ENCODE results near the gene DNM3. TPM values are rescaled to one million over a fixed set of nuclear protein-coding genes. Genes with fewer than 3 reads are reported as not detected.

Gene DNM3
- total and polyA plus RNA-seq, 9 of the 15 experiments (the other 6 are each of a cell fraction or from before 2014, with no cell fraction given): 0.08 to 0.36 (median 0.22) TPM; not detected in 1

DNA sequence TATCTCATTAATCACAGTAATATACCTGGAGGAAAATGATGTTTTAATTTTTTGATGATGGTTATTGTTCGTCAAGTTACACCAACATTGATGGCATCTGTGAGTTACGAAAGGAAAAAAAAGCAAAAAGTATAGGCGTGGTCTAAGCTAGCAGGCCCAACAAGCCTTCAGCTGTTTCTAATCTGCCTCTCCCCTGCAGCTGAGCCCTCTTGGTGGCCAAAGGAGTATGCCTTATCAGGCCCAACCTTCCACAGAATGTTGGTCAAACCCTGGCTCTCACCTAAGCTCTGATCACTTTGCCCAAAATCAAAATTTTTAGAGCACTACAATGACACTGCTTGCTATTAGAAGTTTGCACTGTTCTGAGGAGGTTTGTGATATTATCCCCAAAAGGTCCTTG lies 584.0 kb downstream of the DNM3 start (continued):
- TF ChIP-seq, protein P1, sequence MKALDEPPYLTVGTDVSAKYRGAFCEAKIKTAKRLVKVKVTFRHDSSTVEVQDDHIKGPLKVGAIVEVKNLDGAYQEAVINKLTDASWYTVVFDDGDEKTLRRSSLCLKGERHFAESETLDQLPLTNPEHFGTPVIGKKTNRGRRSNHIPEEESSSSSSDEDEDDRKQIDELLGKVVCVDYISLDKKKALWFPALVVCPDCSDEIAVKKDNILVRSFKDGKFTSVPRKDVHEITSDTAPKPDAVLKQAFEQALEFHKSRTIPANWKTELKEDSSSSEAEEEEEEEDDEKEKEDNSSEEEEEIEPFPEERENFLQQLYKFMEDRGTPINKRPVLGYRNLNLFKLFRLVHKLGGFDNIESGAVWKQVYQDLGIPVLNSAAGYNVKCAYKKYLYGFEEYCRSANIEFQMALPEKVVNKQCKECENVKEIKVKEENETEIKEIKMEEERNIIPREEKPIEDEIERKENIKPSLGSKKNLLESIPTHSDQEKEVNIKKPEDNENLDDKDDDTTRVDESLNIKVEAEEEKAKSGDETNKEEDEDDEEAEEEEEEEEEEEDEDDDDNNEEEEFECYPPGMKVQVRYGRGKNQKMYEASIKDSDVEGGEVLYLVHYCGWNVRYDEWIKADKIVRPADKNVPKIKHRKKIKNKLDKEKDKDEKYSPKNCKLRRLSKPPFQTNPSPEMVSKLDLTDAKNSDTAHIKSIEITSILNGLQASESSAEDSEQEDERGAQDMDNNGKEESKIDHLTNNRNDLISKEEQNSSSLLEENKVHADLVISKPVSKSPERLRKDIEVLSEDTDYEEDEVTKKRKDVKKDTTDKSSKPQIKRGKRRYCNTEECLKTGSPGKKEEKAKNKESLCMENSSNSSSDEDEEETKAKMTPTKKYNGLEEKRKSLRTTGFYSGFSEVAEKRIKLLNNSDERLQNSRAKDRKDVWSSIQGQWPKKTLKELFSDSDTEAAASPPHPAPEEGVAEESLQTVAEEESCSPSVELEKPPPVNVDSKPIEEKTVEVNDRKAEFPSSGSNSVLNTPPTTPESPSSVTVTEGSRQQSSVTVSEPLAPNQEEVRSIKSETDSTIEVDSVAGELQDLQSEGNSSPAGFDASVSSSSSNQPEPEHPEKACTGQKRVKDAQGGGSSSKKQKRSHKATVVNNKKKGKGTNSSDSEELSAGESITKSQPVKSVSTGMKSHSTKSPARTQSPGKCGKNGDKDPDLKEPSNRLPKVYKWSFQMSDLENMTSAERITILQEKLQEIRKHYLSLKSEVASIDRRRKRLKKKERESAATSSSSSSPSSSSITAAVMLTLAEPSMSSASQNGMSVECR (CRISPR knock-in tag; IDR thresholded peaks at IDR 0.05): no peak
- no peak for TF ChIP-seq HDAC6 (IDR thresholded peaks at IDR 0.05; ENCODE audit: low read depth, low read length)
- TF ChIP-seq, protein P2, sequence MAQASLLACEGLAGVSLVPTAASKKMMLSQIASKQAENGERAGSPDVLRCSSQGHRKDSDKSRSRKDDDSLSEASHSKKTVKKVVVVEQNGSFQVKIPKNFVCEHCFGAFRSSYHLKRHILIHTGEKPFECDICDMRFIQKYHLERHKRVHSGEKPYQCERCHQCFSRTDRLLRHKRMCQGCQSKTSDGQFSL (CRISPR knock-in tag; IDR thresholded peaks at IDR 0.05): no peak
- TF ChIP-seq, protein P2 (tag; IDR thresholded peaks at IDR 0.05): no peak
- TF ChIP-seq, protein P3, sequence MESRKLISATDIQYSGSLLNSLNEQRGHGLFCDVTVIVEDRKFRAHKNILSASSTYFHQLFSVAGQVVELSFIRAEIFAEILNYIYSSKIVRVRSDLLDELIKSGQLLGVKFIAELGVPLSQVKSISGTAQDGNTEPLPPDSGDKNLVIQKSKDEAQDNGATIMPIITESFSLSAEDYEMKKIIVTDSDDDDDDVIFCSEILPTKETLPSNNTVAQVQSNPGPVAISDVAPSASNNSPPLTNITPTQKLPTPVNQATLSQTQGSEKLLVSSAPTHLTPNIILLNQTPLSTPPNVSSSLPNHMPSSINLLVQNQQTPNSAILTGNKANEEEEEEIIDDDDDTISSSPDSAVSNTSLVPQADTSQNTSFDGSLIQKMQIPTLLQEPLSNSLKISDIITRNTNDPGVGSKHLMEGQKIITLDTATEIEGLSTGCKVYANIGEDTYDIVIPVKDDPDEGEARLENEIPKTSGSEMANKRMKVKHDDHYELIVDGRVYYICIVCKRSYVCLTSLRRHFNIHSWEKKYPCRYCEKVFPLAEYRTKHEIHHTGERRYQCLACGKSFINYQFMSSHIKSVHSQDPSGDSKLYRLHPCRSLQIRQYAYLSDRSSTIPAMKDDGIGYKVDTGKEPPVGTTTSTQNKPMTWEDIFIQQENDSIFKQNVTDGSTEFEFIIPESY (CRISPR knock-in tag; IDR thresholded peaks at IDR 0.05): no peak
- TF ChIP-seq, protein P4, sequence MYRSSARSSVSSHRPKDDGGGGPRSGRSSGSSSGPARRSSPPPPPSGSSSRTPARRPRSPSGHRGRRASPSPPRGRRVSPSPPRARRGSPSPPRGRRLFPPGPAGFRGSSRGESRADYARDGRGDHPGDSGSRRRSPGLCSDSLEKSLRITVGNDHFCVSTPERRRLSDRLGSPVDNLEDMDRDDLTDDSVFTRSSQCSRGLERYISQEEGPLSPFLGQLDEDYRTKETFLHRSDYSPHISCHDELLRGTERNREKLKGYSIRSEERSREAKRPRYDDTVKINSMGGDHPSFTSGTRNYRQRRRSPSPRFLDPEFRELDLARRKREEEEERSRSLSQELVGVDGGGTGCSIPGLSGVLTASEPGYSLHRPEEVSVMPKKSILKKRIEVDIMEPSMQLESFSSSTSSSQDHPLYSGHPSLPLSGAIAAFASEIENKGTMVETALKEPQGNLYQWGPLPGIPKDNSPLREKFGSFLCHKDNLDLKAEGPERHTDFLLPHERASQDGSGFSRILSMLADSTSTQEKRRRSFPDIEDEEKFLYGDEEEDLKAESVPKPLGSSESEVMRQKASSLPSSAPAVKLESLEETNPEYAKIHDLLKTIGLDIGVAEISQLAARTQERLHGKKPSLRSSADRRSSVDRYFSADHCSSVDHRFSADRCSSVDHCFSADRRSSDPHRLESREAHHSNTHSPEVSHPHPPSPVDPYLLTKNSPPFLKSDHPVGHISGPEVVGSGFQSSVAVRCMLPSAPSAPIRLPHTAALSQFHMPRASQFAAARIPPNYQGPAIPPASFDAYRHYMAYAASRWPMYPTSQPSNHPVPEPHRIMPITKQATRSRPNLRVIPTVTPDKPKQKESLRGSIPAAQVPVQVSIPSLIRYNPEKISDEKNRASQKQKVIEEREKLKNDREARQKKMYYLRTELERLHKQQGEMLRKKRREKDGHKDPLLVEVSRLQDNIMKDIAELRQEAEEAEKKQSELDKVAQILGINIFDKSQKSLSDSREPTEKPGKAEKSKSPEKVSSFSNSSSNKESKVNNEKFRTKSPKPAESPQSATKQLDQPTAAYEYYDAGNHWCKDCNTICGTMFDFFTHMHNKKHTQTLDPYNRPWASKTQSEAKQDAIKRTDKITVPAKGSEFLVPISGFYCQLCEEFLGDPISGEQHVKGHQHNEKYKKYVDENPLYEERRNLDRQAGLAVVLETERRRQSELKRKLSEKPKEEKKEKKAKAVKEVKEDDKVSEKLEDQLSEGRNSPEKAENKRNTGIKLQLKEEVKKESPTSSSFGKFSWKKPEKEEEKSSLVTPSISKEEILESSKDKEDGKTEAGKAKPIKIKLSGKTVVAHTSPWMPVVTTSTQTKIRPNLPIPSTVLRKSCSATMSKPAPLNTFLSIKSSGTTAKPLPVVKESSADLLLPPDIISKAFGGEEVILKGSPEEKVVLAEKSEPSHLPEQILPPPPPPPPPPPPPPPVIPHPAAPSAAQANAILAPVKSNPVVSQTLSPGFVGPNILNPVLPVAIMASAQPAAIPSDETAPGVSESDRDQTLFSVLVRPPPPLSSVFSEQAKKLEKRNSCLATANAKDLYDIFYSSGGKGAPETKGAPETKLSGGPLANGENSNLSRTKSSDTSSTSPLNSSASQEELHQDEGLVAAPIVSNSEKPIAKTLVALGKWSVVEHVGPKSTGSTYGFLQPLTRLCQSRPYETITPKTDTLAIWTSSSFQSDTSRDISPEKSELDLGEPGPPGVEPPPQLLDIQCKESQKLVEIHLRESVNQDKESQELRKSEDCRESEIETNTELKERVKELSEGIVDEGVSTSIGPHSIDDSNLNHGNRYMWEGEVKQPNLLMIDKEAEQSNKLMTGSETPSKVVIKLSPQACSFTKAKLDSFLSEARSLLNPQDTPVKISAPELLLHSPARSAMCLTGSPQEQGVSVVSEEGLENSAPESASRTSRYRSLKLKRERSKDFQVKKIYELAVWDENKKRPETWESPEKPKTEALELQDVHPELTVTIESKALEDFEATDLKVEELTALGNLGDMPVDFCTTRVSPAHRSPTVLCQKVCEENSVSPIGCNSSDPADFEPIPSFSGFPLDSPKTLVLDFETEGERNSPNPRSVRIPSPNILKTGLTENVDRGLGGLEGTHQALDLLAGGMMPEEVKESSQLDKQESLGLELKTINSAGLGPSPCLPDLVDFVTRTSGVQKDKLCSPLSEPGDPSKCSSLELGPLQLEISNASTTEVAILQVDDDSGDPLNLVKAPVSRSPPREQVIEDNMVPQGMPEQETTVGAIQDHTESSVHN (IDR thresholded peaks at IDR 0.05; ENCODE audit: borderline replicate concordance in 1 of 2, low read depth in 1 of 2): no peak
- no peak for TF ChIP-seq ZNF717 (CRISPR knock-in tag; IDR thresholded peaks at IDR 0.05)
- TF ChIP-seq EHMT2 (IDR thresholded peaks at IDR 0.05): peak; percentile 83
- TF ChIP-seq RHOXF2B (CRISPR knock-in tag; conservative IDR thresholded peaks at IDR 0.05): no peak
- no peak for TF ChIP-seq ZNF778 (CRISPR knock-in tag; IDR thresholded peaks at IDR 0.05)
- peak; percentile 83 for TF ChIP-seq DACH1 (IDR thresholded peaks at IDR 0.05; ENCODE audit: partially characterized antibody)
- TF ChIP-seq FOS (IDR thresholded peaks at IDR 0.05; ENCODE audit: extremely low read depth, insufficient read length): no peak
- TF ChIP-seq JUNB (CRISPR knock-in tag; conservative IDR thresholded peaks at IDR 0.05): no peak
- peak; percentile 84 for TF ChIP-seq ARID1B (IDR thresholded peaks at IDR 0.05)
